C1 segment of cervical spinal cord (tissue), 14 donors: ENCODE results near the gene KCNK16.
A peak's percentile ranks its signal among the peaks of the same experiment; 100 is the strongest.
"Not testable (repeated sequence)": the region's sequence is repeated elsewhere in the genome, so short reads cannot be mapped to it uniquely, and the experiment has no call there.

Source experiments
- DNase-seq, 14 donors: peaks; one replicate each; lab custom pipeline; 2025; lab: John Stamatoyannopoulos, UW

Gene KCNK16

DNA sequence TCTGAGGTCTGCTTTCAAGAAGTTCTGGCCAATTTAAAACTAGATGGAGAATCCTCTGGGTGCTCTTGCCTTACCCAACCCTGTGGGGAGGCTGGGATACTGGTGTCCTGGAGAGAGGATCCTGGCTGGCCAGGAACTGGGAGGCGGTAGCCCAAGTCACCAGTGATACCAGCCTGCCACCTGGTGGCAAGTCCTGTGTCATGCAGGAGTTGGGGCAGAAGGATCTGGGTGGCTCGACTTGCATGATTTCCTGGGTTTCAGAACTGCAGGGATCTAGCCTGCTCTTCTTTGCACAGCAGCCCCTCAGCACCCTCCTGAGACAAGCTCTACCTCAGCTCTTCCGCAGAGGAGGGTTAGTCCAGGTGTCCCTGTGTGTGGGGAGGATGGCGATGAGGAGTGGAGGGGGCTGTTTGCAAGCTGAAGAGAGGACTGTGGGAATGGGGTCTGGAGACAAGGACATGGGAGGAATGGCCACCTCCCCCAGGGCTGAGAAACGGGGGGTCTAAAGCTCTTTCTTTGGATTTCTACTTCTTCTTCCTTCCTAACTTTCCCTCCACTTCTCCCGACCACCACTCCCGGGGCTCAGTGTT lies 12.5 kb downstream of the KCNK16 start:
- DNase-seq = peak in 11 of 14 donors; percentile 10 to 62 (median 32)

- DNase-seq = no peak
Measured at GRCh38 chr6:39307462-39307861, 15.0 kb downstream of the KCNK16 start.

DNA sequence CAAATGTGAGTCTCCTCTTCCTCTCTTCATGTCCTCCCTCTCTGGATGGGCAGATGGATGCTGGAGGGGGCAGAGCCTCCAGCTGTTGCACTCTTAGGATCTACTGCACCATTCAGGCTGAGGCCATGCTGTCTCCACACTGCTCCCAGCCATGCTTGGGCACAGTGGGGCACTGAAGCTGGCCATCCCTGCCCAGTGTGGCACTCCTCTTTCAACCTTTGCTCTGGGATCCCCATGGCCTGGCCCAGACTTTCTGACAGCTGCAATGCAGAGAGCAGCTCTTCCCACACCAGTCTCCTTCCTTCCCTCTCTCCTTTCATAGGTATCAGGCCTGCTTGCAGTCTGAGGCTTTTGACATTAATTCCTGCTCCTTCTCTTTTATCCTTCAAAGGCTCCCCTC lies 17.6 kb downstream of the KCNK16 start:
- DNase-seq = no peak

DNA sequence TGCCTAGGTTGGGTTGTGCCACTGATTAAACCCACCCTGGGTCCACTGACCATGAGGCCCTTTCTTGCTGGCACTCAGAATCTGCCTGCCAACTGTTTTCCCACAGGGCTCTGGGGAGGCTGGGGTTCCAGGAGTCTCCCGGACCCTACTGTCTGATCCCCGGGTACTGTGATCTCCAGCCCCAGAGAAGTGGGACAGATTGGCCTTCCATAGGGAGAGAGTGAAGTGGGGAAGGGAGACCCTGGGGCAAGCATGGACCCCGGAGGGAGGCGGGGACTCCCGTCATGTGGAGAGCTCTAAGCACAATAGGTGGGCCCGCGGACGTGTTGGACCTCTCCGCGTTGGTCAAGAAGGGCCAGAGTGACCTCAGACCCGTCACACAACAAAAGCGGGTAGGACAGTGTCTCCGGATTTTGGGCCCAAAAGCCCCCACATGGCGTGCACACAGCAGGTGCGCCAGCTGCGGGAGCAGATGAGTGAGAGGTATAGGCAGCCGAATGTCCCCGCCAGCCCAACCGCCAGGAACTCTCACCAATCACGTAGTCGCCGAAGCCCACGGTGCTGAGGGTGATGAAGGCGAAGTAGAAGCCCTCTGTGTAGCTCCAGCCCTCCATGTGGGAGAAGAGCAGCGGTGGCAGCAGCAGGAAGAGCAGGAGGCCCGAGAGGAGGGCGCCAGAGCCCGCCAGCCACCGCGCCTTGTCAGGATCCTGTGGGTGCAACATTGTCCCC lies 18.9 kb downstream of the KCNK16 start:
- no peak for DNase-seq

DNA sequence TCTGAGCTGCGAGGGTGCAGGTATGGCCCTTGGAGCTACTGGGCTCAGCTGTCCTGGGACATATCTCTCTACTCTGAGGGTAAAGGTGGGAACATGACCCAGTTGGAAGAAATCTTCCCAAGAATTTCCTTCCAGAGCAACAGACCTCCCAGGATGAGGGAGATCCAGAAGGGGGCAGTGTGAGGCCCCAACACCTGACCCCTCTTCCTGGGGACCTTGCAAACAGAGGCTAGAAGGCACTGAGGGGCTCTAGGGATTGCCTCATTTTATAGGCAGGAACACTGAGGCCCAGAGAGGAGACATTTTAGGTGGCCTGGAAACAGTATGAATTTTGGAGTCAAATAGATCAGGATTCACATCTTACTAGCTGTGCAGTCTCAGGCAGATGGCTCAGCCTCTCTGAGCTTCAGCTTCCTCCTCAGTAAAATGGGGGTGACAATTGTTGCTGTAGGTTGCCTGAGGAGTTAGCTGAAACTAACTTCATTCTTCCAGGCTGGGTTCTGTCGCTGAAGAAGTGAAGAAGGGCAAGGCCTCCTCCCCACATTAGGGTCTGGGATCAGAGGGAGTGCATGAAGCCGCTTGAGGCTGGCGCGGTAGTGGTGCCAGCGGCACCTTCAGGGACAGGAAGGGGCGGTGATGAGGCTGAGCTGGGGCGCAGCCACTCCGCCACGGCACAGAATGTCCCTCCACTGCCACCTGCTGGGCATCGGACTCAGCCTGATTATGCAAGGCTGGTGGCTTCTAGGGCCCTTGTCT lies 19.7 kb downstream of the KCNK16 start:
- DNase-seq = peak in 10 of 14 donors; percentile 2 to 72 (median 36)

- no peak for DNase-seq
Measured at GRCh38 chr6:39302011-39302410, 20.5 kb downstream of the KCNK16 start.

DNA sequence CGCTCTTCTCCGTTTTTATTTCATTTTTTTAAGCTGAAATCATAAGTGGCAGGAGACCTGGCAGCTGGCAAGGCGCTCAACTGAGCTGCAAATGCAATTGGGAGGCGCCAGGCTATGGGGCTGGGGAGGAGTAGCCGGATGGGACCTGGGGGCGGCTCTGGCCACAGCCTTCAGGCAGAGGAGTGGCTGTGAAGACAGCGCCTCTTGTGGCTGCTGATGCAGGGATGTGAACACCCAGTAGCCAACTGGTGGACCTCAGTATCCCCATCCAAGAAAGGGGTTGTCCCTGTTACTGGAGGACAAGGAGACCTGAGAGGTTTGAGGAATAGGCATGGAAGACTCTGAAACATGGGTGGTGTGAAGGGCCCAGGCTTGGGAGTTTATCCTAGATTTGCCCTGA lies 20.9 kb downstream of the KCNK16 start:
- DNase-seq = no peak

DNA sequence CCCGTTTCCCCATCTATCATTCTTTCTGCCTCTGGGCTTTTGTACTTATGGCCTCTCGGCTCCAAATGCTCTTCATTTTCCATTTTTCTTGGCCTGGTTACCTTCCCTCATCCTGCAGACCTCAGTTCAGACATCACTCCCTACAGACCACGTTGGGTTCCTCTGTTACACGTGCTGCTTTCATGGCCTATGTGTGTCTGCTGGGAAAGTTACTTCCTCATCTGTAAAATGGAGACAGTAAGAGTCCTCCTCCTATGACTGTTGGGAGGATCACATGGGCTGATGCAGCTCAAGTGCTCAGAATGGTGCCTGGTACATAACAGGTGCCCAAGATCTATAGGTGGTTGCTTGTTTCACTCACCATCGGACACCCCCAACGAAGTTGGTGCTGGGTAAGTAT lies 21.8 kb downstream of the KCNK16 start:
- DNase-seq = peak in 3 of 14 donors; percentile 1 to 27 (median 9)

GRCh38 chr6:39298061-39298460 lies 24.4 kb downstream of the KCNK16 start:
- DNase-seq = no peak

- peak in 2 of 14 donors; percentile 2 to 53 for DNase-seq
Measured at GRCh38 chr6:39296745-39297640, 25.5 kb downstream of the KCNK16 start.

GRCh38 chr6:39295611-39296011 lies 26.9 kb downstream of the KCNK16 start:
- no peak for DNase-seq

DNA sequence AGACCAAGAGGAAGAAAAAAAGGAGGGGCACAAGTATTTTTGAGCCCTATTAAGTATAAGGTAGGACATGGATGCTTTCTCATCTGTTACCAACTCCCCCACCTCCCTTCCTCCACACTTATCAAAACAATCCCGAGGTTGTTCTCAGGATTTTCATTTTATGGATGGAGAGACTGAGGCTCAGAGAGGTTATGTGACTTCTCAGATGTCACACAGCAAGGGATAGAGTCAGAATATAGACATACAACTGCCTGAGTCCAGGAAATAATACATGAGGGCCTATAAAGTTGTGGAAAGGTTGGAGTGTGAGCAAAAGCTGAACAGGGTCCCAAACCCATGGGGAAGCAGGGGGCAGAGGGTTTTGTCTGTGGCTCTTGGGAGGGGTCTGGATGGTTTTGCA lies 27.6 kb downstream of the KCNK16 start:
- DNase-seq = no peak

DNA sequence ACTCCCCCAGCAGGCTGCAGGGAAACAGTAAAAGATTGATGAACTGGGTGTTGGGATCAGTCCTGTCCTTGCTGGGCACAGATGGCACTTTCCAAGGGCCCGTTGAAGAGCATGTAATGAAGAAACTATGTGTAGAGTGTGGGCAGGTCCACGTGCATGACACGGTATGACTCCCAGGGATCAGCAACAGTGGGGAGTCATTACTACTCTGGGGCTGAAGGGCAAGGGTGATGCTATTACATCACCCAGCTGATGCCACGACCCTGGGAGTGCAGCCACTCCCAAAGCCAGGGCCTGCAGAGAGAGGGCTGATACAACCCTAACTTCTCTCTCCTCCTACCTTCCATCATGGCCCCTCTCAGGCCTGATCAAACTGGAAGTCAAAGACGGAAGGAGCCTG lies 28.4 kb downstream of the KCNK16 start:
- DNase-seq = no peak

DNA sequence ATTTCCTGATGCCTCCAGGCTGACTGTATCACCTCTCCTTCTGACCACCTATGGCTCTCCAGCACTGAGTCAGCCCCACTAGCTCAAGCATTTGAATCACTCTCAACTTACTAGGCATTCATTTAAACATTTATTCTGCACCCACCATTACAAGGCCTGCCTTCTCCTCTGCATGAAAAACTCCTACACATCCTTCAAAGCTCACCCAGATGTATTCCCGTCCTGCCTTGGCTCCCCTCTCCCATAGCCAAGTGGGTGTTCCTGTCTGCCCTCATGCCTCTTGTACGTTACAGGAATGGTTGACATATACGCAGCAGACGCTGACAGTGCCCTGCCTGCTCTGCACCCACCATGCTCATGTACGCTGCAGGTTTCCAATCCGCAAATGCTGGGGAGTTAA lies 29.9 kb downstream of the KCNK16 start:
- DNase-seq = no peak

GRCh38 chr6:39289490-39289889 lies 33.0 kb downstream of the KCNK16 start:
- no peak for DNase-seq

DNA sequence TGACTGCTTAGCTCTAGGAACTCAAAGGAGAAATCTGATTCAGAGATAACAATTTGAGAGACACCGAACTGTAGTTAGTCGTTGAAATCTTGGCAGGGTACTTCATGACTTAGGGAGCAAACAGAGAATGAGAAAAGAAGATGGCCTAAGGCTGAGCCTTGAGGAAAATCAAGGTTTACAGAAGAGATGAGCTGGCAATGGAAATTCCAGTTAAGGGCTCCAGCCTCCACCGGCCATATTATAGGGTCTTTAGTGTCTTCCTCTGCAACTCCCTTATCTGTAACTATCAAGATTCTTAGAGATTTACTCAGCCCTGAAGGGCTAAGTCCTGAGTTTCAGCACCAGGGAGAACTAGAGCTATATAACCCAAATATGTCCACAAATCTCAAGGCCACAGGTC lies 34.9 kb downstream of the KCNK16 start:
- no peak for DNase-seq

- not testable (repeated sequence) for DNase-seq
Measured at GRCh38 chr6:39286596-39286995, 35.9 kb downstream of the KCNK16 start.

DNA sequence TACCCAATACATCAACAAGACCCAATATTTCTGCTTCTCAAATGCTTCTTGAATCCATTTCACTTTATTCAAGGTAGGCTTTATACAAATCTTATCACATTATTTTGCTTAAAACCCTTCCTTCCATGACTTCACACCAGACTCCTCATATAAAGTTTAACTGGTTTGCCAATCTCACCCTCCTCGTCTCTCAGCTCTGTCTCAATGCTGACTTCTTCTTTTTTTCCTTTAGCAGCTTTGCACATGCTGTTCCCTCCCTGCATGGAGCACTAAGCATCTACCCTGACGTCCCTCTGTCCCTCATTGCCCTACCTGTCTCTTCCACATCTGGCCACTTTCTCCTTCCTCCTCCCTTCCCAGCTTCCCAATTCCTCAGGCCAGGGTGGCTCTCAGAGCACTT lies 39.7 kb downstream of the KCNK16 start:
- no peak for DNase-seq

DNA sequence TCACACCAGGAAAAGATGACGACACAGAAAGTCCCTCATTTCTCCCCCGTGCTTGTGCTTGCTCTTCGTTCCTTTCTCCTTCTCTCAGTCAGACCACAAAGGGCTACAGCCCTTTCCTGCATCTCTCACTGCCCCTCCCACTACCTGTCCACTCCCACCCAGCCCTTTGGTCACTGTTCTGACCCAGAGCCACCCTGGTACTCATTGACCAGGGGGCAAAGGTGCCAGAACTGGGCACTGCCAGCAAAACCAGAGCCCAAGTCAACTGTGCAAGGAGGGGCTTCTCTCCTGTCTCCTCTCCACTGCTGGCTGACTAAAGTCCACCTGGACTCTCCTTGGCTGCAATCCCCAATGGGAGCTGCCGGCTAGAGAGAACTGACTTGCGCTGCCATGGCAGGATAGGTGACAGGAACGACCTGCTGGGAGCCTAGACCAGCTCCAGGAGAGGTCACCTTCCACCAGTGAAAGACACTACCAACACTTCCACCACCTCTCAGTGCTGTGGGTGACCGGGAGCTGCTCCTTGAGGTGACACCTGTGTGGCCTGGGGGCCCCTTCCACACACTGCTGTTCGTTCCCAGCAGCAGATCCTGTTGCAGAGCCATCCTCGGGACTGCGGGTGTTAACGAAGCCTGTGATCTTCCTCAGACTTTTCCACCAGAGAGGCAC lies 41.1 kb downstream of the KCNK16 start:
- DNase-seq = no peak

- no peak for DNase-seq
Measured at GRCh38 chr6:39280247-39280731, 42.2 kb downstream of the KCNK16 start.

DNA sequence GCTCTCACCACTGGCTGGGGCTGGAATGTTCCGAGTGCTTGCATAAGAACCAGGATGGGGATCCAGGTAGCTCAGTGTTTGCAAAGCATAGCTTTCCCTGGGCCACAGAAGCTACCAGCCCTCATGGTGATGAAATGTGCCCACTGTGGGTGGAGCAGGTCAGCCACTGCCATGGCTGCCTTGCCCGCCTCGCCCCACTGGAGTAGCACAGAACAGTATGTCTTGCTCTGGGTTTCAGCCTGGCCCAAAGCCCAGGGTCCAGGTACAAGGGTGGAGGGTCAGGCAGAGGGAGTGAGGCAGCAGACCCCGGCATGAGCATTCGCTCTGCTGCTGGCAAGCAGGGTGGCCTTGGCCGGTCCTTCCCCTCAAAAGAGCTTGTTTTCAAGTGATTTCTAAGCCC lies 43.0 kb downstream of the KCNK16 start:
- no peak for DNase-seq
